AG08396 (cell line): Measurements from ENCODE around the gene SCN3A.

Source experiments
- DNase-seq: peaks from one replicate; pipeline ENCODE4 v3.0.0; 2012; ENCODE audit warnings: low spot score, mixed read lengths

SCN3A gene

DNA sequence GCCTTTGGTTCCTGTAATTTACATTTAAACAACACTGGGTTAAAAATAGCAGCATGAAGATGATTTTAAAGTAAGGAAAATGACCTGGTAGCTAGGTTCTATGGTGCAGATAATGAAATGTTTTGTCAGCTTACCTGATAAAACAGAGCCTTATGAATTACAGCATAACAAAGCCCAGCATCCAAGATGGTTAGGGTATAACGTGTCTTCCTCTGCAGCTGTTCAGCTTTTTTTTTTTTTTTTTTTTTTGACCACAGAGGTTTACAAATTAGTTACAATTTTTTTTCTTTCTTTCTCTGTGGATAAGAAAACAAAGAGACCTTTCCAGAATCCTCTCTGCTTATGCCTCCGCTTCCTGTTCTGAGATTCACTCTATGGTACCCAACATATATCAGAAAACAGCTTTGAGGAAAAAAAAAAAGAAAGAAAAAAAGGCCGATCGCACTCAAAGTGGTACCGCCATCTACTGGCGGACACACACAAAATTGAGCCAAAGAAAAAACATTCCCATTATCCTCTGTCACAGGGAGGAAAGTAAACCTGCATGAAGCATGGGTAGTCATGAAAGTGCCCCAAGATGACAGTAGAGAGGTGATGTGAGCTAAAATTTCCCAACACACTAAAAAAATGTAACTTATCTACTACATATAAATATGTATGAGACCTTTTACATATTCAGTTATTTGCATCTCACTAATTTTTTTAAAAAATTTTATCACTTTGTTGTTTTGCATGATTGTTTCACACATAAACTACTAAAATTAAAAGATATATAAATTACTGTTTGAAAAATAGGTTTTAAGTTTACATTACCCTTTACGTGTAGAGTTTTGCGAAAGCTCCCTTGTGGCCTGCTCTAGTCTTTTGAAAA is at the start of gene SCN3A:
SCN3A (minus strand) TSS at position 362 of the 871 bp plus-strand sequence. CDS start 27,656 bp downstream, outside the sequence.
- peak; percentile 36 for DNase-seq

DNA sequence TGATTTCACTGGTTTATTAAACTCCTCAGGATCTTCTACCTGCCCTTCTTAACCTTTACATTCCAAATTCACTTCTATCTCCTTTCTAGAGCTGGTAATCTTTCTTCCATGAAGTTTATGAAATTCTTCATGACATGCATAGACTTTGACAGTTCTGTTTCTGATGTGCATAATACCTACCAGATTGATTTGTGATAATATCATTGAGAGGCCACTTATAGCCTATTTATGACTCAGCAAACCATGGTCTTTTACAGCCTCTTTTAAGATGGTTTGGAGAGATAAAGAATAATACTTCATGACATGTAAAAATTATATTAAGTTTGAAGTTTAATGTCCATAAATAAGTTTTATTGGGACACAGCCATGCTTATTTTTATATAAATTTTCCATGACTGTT is 49.3 kb upstream of the SCN3A start:
- no peak for DNase-seq

DNA sequence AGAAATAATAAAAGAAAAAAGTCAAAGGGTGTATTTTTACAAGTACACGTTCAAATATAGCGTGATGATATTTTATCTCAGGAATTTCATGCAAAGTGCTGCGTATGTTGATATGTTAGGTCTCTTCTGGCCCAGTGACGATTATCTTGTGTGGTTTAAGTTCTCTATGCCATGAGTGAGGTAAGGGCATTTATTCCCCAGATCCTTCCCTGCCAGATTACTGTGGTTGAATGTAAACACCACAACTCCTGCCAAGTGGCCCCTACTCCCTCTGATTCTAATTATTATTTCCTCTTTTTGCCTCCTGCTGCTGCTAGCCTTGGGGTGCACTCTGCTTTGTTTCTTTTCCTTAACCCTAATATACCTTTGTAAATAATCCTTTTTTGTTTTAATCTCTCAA is 47.5 kb upstream of the SCN3A start:
- DNase-seq = no peak

DNA sequence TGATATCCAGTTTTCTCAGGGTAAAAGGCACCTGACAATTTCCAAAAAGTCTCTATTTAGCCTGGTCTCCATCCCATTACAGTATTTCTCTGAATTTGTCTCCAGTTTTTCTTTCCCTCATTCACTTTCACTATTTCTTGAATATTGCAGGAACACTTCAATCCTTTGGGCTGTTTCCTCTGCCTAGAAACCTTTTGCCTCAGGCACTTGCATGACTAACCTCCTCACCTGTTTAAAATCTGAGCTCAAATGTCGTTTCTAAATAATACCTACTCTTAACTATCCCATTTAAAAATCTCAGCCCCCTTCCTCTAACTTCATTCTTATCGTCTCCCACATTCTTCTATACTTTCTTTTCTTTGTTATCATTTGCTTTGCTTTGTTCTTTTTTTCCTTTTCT is 44.4 kb upstream of the SCN3A start:
- no peak for DNase-seq

DNA sequence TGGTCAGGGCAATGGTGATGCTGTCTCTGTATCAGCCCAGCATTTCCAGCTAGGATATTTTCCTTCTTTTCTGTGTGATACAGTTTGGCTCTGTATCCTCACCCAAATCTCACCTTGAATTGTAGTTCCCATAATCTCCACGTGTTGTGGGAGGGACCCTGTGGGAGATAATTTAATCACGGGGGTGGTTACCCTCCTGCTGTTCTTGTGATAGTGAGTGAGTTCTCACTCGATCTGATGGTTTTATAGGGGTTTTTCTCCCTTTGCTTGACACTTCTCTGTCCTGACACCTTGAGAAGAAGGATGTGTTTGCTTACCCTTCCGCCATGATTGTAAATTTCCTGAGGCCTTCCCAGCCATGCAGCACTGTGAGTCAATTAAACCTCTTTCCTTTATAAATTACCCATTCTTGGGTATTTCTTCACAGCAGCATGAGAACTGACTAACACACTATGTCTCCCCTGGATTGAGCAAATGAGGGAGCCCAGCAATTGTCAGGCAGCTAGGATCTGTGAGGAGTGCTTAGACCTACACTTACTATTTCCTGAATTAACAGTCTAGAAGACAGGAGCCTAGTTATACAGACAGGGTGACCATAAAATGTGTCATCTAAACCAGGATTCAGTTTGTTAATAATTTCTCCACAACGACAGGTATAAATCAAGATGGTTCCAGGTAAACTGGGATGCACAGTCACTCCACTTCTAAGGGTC is 41.4 kb upstream of the SCN3A start:
- DNase-seq = no peak

DNA sequence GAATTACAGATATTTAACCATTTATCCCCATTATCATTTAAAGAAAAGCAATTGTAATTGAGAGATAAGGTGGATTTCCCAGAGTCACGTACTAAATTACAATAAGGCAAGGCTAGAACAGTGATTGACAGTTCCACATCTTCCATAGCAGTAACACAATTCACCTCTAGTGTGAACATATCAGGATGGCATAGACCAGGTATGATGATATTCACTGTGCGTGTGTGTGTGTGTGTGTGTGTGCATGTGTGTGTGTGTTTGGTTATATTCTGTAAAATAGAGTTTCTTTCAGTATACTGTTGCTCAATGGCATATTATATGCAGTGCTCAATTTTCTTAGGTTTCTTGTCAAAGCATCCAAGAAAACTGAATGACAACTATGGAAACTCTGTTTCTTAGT is 37.1 kb upstream of the SCN3A start:
- DNase-seq = no peak

DNA sequence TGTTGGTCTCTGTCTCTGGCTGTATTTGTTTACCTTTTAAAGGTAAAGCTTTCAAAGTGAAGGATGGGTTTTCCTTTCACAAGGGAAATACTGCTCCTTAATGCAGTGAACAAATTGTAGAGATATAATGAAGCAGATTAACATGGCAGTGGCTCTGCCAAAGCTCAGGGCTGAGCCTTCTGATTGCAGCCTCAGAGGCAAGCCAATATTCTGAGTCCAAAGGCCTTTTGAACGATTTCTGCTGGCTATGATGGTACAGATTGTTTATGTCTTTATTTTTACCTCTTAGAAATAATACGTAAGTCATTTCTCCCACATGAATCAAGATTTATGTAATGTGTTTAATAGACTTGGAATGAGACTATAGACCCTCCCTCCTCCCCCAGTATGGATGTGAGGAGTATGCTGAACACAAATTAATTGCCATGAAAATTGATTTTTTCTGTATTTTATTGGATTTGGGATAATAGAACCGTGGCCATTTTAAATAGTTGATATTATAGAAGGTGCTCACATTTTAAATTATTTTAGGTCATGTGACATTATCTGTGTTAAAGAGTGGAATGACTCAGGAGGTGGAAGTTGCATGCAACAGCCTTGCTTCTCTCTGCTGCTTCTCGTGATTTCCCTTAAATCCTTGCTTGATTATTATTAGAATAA is 36.1 kb upstream of the SCN3A start:
- no peak for DNase-seq

DNA sequence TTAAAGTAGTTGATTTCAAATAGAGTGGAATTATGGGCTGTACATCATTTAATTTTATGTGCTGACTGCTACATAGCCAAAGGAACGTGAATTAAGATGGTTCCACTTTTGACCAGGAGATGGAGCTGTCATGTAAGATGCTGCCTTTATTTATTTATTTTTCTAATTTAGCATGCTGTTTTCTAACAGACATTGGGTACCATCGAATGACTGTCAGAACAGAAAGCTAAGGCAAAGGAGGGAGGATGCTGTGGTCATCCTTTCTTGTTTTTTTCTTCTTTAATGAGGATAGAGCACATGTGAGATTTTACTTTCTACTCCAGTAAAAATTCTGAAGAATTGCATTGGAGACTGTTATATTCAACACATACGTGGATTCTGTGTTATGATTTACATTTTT is 35.4 kb upstream of the SCN3A start, which contains the start of gene SCN2A:
SCN2A (plus strand) TSS at position 185 of the 400 bp plus-strand sequence. CDS start 56,410 bp downstream, outside the sequence.
- peak; percentile 3 for DNase-seq

DNA sequence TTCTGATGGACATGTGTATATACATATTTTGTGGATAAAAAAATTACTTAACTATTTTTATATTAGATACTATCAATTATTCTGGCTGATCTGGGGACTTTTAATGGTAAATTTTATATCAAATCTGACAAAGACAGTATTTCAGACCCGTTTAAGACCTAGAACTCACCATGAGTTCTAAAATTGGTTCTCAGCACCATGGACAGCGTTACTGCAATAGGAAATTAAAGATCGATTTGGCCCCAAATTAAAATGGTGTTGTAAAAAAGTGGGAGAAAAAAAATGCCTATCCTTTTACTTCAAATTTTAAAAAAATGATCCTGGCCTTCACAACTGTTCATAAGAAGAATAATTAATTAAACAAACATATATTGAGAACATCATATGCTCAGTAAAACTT is 34.4 kb upstream of the SCN3A start:
- peak; percentile 2 for DNase-seq

DNA sequence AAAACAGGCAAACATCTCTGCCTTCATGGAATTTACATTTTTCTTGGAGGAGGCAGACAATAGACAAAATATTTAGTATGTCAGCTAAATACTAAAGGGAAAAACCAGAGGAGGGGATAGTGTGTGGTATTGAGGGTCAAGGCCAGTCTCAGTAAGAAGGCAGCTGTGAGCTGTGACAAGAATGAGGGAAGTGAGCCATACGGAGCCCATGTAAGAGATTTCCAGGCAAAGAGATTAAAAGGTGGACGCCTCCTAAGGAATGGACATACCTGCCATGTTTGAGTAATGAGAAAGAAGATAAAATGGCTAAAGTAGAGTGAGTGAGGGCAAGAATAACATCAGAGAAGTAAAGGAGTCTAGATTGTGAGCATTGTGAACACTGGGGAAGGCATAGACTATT is 33.2 kb upstream of the SCN3A start:
- no peak for DNase-seq

DNA sequence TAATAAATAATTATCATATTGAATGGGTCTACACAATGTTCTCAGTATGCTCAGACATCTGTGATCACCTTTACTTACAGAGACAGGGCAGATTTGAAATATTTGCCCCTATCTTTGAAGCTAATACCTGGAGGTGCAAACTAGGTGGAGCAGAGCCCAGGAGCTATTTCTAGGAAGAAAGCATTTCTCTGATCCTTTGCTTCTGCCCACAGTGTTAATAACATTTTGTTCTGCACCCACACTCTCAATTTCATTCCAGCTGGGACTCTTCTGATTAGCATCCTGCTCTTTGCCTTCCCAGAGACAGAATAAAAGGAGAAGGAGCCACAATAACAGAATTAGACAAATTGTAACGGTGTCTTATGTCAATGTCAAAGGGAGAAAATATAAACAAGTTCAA is 23.7 kb upstream of the SCN3A start:
- no peak for DNase-seq

DNA sequence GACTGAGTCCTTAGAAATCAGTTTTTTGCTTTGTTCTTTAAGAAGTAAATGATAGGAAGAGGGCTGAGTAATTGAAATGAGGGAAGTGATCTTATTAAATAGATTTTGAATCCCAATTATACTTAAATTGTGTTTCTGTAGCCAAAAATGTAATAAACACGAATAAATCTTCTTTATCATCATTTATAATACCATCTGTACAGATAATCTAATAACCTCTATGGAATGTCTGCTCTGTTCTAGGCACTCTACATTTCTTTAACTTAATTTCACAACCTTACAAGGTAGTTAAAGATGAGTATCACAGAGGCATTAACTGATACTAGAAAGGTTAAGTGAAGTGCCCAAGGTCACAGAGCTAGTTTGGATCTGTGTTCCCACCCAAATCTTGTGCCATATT is 21.1 kb upstream of the SCN3A start:
- no peak for DNase-seq

DNA sequence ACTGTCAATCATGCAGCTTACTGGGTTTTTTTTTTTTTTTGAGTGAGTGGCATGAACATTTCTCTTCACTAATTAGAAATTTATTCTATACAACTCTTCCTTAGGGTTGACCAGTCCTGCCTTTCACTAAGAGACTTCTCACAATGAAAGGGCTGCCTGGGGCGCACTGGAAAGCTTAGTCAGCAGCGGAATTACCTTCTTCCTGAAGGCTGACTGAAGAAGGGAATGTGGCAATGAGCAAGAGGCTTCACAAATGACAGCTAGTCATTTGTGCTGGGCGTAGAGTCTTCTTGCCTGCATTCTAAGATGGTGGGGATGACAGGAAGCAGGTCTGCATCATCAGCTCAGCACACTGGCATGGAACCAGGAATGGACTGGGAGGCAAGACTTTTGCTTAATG is 15.6 kb upstream of the SCN3A start:
- no peak for DNase-seq

DNA sequence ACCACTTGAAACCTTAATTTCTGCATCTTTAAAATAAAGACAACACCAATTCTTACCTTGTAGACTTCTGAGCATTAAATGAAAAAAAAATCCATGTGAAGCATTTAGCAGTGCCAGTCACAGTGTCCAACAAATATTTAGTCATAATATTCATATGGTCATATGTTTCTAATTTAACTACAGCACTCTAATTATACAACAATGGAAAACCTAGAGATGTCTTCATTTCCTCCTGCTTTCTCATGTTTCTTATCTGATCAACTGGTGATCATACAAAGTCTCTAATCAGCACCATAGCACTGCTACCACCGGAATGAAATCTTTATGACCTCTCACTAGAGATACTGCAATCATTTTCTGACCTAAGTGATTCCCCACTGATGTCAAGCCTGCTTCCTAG is 10.2 kb upstream of the SCN3A start:
- no peak for DNase-seq

DNA sequence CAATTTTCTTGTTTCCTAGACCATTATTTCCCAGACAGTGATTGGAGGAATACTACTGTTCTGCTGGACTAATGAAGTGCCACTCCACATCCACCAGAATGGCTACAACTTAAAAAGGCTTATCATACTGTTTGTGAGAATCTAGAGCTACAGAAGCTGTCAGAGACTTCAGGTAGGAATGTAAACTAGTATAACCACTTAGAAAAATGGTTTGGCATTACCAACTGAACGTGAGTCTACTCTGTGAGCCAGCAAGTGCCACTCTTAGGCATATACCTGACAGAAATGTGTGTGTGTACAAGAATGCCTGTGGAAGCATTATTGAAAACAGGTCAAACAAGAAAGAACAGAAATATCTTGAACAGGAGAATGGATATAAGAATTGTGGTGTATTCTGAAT is 4.2 kb upstream of the SCN3A start:
- no peak for DNase-seq

DNA sequence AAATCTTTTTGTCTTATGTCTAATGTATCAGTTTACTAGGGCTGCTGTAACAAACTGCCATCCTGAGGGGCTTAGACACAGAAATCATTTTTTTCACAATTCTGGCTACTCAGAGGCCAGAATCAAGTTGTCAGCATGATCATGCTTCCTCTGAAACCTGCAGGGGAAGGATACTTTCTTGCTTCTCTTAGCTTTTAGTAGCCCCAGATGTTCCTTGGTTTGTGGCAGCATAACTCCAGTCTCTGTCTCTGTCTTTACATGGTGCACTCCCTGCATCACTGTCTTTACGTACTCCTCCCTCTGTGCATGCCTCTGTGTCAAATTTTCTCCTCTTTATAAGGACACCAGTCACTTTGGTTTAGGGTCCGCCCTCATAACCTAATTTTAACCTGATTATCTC is 2.0 kb upstream of the SCN3A start:
- DNase-seq = no peak

DNA sequence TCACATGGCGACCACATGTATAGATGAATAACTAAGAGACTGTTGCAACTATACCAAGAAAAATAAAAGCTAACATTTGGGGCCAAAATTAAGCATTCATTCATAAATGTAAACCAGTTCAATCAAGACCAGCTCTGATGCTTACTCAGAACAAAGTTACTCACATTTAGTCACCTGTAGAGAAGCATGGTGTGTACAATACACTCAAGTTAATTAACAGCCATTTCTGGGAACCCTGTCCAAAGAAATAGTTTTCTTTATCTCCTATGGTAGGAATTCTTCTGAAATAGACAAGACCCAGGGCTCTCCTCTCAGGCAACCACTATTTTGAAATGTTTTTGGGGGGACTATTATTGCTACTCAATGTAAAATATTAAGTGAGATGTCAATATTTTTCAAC is 1.6 kb downstream of the SCN3A start:
- DNase-seq = no peak

DNA sequence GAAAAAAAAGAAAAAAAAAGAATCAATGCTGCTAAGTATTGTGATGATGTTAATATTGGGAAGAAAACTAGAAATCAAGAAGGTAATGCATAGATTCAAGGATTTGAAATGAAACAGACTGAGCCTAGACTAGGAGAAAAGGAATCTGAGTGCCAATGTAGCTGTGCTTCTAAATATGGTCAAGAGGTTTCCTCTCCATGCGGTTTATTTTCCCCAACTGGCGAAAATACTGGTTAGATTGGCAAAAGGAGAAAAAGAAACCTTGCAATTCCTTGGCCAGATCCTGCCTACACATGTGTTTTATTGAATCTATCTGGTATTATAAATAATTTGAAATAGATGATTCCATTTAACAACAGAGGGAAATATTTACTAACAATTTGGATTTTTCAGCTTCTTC is 5.7 kb downstream of the SCN3A start:
- DNase-seq = no peak

DNA sequence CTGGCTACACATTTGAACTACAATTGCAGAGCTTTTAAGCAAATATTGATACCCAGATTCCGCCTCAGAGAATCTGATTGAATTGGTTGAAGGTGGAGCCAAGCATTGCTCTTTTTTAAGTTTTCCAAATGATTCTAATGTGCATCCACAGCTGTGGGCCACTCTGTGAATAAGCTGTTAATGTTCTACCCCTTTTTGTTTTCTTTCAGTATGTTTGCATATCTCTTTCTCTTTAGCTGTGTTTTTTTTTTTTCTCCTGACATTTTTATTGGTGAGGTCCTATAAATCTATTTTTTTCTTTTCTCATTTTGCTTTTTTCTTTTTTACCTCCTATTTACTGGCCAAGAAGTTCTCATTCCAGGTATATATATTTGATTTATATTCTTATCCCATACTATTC is 6.5 kb downstream of the SCN3A start:
- no peak for DNase-seq

DNA sequence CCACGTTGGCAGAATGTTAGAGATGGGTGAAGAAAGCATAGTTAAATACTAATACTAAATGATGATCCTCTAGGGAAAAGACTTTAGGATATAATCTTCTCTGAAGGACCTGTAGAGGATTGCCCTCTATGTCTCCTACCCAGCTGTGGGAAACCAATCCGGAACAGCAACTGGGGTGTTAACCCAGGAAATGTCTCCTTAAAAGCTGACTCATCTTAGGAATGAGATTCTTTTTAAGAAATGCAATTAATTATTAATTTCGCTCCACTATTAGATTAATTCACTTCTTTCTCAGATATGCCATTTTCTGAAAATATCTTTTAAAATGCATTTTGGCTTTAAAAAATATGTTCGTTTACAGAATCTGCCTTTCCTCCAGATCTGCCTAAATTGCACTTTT is 7.4 kb downstream of the SCN3A start:
- no peak for DNase-seq

DNA sequence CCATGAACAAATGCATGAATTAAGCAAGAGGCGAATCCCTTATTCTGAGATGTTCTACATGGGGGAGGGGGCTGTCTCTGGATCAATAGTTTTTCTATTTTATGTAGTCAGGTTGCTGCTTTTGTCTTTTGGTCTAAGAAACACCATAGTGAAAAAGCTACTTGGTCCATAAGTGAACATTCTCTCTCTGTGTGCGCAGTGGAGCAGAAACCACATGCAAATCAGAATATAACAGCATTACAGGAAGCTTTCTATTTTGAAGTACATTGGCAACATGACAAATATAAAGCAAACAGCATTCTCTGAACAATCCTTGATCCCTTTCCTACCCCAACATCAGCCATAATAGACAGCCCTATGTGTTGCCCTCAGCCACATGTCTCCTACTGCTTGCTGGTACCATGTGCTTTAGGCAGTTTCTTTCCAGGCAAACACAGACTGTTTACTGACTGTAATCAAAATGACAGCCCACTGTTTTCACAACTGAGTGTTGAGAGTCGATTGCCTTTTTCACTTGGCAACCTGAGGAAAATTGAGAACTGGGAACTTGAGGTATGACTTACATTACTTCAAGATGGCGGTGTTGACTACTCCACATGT is 10.6 kb downstream of the SCN3A start:
- no peak for DNase-seq

DNA sequence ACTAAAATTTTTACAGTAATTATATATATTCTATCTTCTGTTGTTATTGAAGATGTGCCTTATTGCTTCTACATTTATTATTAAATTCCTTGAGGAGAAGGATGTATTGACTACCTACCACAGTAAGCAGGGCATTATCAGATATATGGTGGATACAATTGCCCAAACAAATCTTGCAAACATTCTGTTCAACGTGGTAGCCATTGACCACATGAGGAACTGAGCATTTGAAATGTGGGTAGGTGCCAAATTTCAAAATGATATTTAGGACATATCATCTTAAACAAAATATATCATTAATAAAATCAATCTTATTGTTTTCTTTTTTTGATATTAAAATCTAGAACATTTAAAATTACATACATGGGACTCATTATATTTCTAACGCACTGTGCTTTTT is 11.1 kb downstream of the SCN3A start:
- no peak for DNase-seq
